ENCODE results near the gene NRF1.

Gene NRF1

GRCh38 chr7:129773328-129773731, 161.8 kb downstream of the NRF1 start:
- Histone ChIP-seq H3K4me3 (ENCODE audit: low read depth, low read length) (no peak overlapping the region), H3K9ac (no peak overlapping the region), H3K79me2 (no peaks in the 10 kb centered on the region), H3K4me1 (no peaks in the 10 kb centered on the region), H2AFZ (no peak overlapping the region), H3K36me3 (ENCODE audit: control insufficient read depth, insufficient read depth, low read length) (no peaks in the 10 kb centered on the region), H3K27me3 (ENCODE audit: control insufficient read depth, insufficient read depth, low read length) (no peaks in the 10 kb centered on the region), H3K4me2 (ENCODE audit: low read length) (no peak overlapping the region), H3K27ac (no peak overlapping the region), H3K9me3 (ENCODE audit: control insufficient read depth, low read length) (no peaks in the 10 kb centered on the region)
- no peak for TF ChIP-seq CTCF (IDR thresholded peaks at IDR 0.05)

- no peaks in the 10 kb centered on the region for H3K36me3 ChIP-seq (ENCODE audit: control insufficient read depth, insufficient read depth, low read length)
- H3K4me1 ChIP-seq, result no peaks in the 10 kb centered on the region
- H3K79me2 ChIP-seq, result no peaks in the 10 kb centered on the region
- H3K27me3 ChIP-seq (ENCODE audit: control insufficient read depth, insufficient read depth, low read length), result no peaks in the 10 kb centered on the region
- H2AFZ ChIP-seq, result no peak overlapping the region
- H3K4me2 ChIP-seq (ENCODE audit: low read length), result no peak overlapping the region
- no peak overlapping the region for H3K4me3 ChIP-seq (ENCODE audit: low read depth, low read length)
- no peak overlapping the region for H3K27ac ChIP-seq
- H3K9me3 ChIP-seq (ENCODE audit: control insufficient read depth, low read length), result no peaks in the 10 kb centered on the region
- H3K9ac ChIP-seq, result no peak overlapping the region
- no peak for TF ChIP-seq CTCF (IDR thresholded peaks at IDR 0.05)
Measured at GRCh38 chr7:129773871-129774270, 162.4 kb downstream of the NRF1 start.

- H3K4me1 ChIP-seq, result no peaks in the 10 kb centered on the region
- no peak overlapping the region for H3K4me2 ChIP-seq (ENCODE audit: low read length)
- no peak overlapping the region for H3K4me3 ChIP-seq (ENCODE audit: low read depth, low read length)
- H3K9ac ChIP-seq, result no peak overlapping the region
- H2AFZ ChIP-seq, result no peak overlapping the region
- no peaks in the 10 kb centered on the region for H3K79me2 ChIP-seq
- H3K9me3 ChIP-seq (ENCODE audit: control insufficient read depth, low read length), result no peaks in the 10 kb centered on the region
- no peaks in the 10 kb centered on the region for H3K27me3 ChIP-seq (ENCODE audit: control insufficient read depth, insufficient read depth, low read length)
- no peaks in the 10 kb centered on the region for H3K36me3 ChIP-seq (ENCODE audit: control insufficient read depth, insufficient read depth, low read length)
- H3K27ac ChIP-seq, result no peak overlapping the region
- TF ChIP-seq CTCF (IDR thresholded peaks at IDR 0.05), result no peak
Measured at GRCh38 chr7:129774359-129774758, 162.8 kb downstream of the NRF1 start.

GRCh38 chr7:129774871-129775694, 163.6 kb downstream of the NRF1 start:
- H3K27me3 ChIP-seq (ENCODE audit: control insufficient read depth, insufficient read depth, low read length), result no peaks in the 10 kb centered on the region
- no peak overlapping the region for H3K9ac ChIP-seq
- H2AFZ ChIP-seq, result no peak overlapping the region
- no peaks in the 10 kb centered on the region for H3K9me3 ChIP-seq (ENCODE audit: control insufficient read depth, low read length)
- H3K79me2 ChIP-seq, result no peaks in the 10 kb centered on the region
- no peak overlapping the region for H3K4me2 ChIP-seq (ENCODE audit: low read length)
- no peak for TF ChIP-seq CTCF (IDR thresholded peaks at IDR 0.05)
- no peaks in the 10 kb centered on the region for H3K4me1 ChIP-seq
- H3K27ac ChIP-seq, result no peak overlapping the region
- H3K36me3 ChIP-seq (ENCODE audit: control insufficient read depth, insufficient read depth, low read length), result no peaks in the 10 kb centered on the region
- no peak overlapping the region for H3K4me3 ChIP-seq (ENCODE audit: low read depth, low read length)
